ENCODE measurements around the gene EXOC8.

GRCh38 chr1:231381729-231382128 is 44.1 kb upstream of the EXOC8 start:
- TF ChIP-seq MEIS2 (CRISPR knock-in tag; IDR thresholded peaks at IDR 0.05) (no peak), ZNF780A (CRISPR knock-in tag; IDR thresholded peaks at IDR 0.05) (no peak), ZNF276 (CRISPR knock-in tag; IDR thresholded peaks at IDR 0.05; ENCODE audit: low read depth) (no peak)

Measured in HepG2 (cell line).